WTC11 (cell line): Measurements from ENCODE around the gene CAPZB.

Experiments used
- CBFB ChIP-seq: sonication (generic); formaldehyde crosslinking; IDR thresholded peaks from 2 replicates; pipeline ENCODE4 v1.8.1; 2022; ENCODE audit warnings: mild to moderate bottlenecking, low read depth, missing genetic modification reagents
- CREB1 ChIP-seq: sonication (generic); formaldehyde crosslinking; IDR thresholded peaks from 2 replicates; pipeline ENCODE4 v1.8.0; 2023; ENCODE audit warnings: mild to moderate bottlenecking, missing genetic modification reagents
- CTCF ChIP-seq: fragments of 200-600 bp; IDR thresholded peaks from 2 replicates; pipeline ENCODE4 v1.8.0; 2022; ENCODE audit warnings: antibody characterized with exemption
- GABPB1 ChIP-seq: sonication (generic); formaldehyde crosslinking; IDR thresholded peaks from 2 replicates; pipeline ENCODE4 v1.8.1; 2023; ENCODE audit warnings: mild to moderate bottlenecking, missing genetic modification reagents
- OVOL2 ChIP-seq: fragments of 250-450 bp; sonication (Bioruptor Pico); IDR thresholded peaks from 2 replicates; pipeline ENCODE4 v1.9.0; 2021; ENCODE audit warnings: mild to moderate bottlenecking, borderline replicate concordance
- RELA ChIP-seq: sonication (generic); formaldehyde crosslinking; IDR thresholded peaks from 2 replicates; pipeline ENCODE4 v1.8.1; 2022; ENCODE audit warnings: missing genetic modification reagents, mild to moderate bottlenecking, borderline replicate concordance
- ZNF138 ChIP-seq: sonication (generic); formaldehyde crosslinking; conservative IDR thresholded peaks from 2 replicates; pipeline ENCODE4 v1.8.1; 2022; ENCODE audit warnings: mild to moderate bottlenecking, moderate library complexity, missing genetic modification reagents
- ZNF232 ChIP-seq: sonication (generic); formaldehyde crosslinking; IDR thresholded peaks from 2 replicates; pipeline ENCODE4 v1.8.0; 2022; ENCODE audit warnings: mild to moderate bottlenecking, missing genetic modification reagents
- ZNF263 ChIP-seq: sonication (generic); formaldehyde crosslinking; IDR thresholded peaks from 2 replicates; pipeline ENCODE4 v1.8.1; 2022; ENCODE audit warnings: low read depth, mild to moderate bottlenecking, moderate library complexity, missing genetic modification reagents
- ZNF416 ChIP-seq: fragments of 250-450 bp; sonication (Bioruptor Pico); IDR thresholded peaks from 2 replicates; pipeline ENCODE4 v1.9.0; 2021; ENCODE audit warnings: mild to moderate bottlenecking, inconsistent platforms

- TF ChIP-seq CTCF (no peak), ZNF138 (CRISPR knock-in tag) (no peak), RELA (CRISPR knock-in tag) (no peak), CBFB (CRISPR knock-in tag) (no peak), ZNF416 (CRISPR knock-in tag) (no peak), CREB1 (CRISPR knock-in tag) (no peak), ZNF232 (no peak), GABPB1 (CRISPR knock-in tag) (no peak), ZNF263 (CRISPR knock-in tag) (no peak), OVOL2 (CRISPR knock-in tag) (no peak)
These were observed 22.2 kb upstream of the CAPZB start for GRCh38 chr1:19507516-19507915.
